Fibroblast of skin of right biceps (primary cell): ENCODE results near the gene CXorf66.
"Not testable (repeated sequence)": the region's sequence is repeated elsewhere in the genome, so short reads cannot be mapped to it uniquely, and the experiment has no call there.

Experiments used
- DNase-seq: peaks from one replicate; pipeline ENCODE4 v3.0.0-alpha.2; 2013

CXorf66 gene

GRCh38 chrX:139965421-139965820 lies at the start of gene CXorf66:
Gene CXorf66, minus strand, starts transcription at chrX:139965521. Its CDS starts 25 bp downstream, at chrX:139965496.
- DNase-seq = no peak

- no peak for DNase-seq
Measured at GRCh38 chrX:139982856-139983255, 17.5 kb upstream of the CXorf66 start.

- DNase-seq = no peak
Measured at GRCh38 chrX:139974471-139974870, 9.2 kb upstream of the CXorf66 start.

GRCh38 chrX:139972629-139973624 lies 7.6 kb upstream of the CXorf66 start:
- DNase-seq = no peak

GRCh38 chrX:139972113-139972512 lies 6.8 kb upstream of the CXorf66 start:
- no peak for DNase-seq

- DNase-seq = no peak
Measured at GRCh38 chrX:139971394-139971749, 6.1 kb upstream of the CXorf66 start.

GRCh38 chrX:139969286-139969685 lies 4.0 kb upstream of the CXorf66 start:
- DNase-seq = no peak

- no peak for DNase-seq
Measured at GRCh38 chrX:139967750-139968149, 2.4 kb upstream of the CXorf66 start.

- peak; percentile 1 for DNase-seq
Measured at GRCh38 chrX:139967300-139967699, 2.0 kb upstream of the CXorf66 start.

GRCh38 chrX:139966159-139966558 lies 838 bp upstream of the CXorf66 start:
- not testable (repeated sequence) for DNase-seq

GRCh38 chrX:139961091-139961490 lies 4.2 kb downstream of the CXorf66 start:
- DNase-seq = not testable (repeated sequence)

- no peak for DNase-seq
Measured at GRCh38 chrX:139949703-139950102, 15.6 kb downstream of the CXorf66 start.

GRCh38 chrX:139945075-139945474 lies 20.2 kb downstream of the CXorf66 start:
- DNase-seq = no peak

- DNase-seq = no peak
Measured at GRCh38 chrX:139936259-139936658, 29.1 kb downstream of the CXorf66 start.

- no peak for DNase-seq
Measured at GRCh38 chrX:139933904-139934303, 31.4 kb downstream of the CXorf66 start.

GRCh38 chrX:139932901-139933796 lies 32.2 kb downstream of the CXorf66 start, which contains the start of gene ATP11C:
Gene ATP11C, minus strand, starts transcription at chrX:139933053. Its CDS starts 1,011 bp downstream, at chrX:139932042.
- DNase-seq = peak; percentile 91

- DNase-seq = peak; percentile 43
Measured at GRCh38 chrX:139932073-139932900, 33.0 kb downstream of the CXorf66 start.

- no peak for DNase-seq
Measured at GRCh38 chrX:139931646-139932072, 33.7 kb downstream of the CXorf66 start.

- DNase-seq = peak; percentile 10
Measured at GRCh38 chrX:139930916-139931645, 34.2 kb downstream of the CXorf66 start.

- DNase-seq = no peak
Measured at GRCh38 chrX:139930401-139930800, 34.9 kb downstream of the CXorf66 start.

GRCh38 chrX:139929876-139930275 lies 35.4 kb downstream of the CXorf66 start:
- DNase-seq = no peak

GRCh38 chrX:139924696-139925095 lies 40.6 kb downstream of the CXorf66 start:
- DNase-seq = no peak
